ENCODE measurements around the gene NIT1.

Gene NIT1

DNA sequence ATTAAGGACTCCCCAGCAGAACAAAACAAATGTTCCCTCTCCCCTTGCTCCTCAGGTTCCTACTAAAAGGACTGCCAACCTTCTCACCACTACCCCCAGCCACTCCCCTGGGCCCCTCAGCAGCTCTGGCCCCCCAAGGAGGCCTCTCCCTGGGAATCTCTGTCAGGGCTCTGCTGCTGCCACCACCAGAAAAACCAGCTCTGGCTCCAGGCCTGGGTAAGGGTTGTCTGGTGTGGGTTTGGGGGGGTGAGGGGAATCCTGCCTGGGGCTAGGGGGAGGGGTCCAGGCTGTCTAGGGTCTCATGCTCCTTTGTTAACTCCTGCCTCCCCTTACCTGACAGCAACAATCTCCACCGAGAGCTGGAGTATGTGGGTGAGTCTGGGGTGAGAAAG, 33.3 kb upstream of the NIT1 start:
- no peak for DNase-seq (ENCODE audit: low read depth)

DNA sequence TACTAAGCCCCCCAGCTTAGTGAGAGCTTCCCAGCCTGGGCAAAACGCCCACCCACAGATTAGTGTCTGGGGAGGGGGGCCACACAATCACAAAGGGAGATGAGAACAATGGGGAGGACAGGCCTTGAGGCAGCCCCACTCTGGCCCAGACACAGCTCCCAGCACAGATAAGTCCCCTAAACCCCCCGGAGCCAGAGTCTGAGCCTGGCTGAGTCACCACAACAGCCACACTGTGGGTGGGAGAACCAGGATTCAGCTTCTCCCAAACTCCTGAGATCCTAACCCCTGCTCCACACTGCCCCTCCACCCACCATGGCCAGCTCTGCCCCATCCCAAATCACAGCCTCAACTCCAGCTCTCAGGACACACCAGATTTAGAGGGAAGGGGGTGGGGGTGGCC, 32.7 kb upstream of the NIT1 start:
- DNase-seq (ENCODE audit: low read depth), result no peak

GRCh38 chr1:161086457-161086856, 31.4 kb upstream of the NIT1 start:
- no peak for DNase-seq (ENCODE audit: low read depth)

DNA sequence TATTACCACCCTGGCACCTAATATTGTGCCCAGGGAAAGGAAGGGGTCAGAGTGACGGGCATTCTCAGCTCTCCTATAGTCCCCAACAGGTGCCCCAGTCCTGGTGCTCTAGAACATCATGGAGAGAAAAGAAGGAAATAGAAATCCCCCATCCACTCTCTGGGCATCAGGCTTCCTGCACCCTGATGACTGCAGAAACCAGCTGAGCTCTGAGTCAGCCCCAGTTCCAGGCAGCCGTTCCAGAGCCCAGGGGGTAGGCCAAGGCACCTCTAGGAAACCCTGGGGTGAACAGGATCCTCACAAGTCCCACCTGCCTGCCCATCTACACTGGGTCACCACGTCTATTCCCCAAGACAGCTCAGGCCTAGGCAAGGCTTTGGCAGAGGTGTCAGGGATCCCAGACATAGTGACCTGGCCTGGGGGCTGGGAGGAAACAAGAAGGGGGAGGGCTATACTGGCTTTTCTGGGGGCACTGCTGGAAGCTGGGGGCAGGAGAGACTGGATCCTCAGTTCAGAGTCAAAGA, 29.3 kb upstream of the NIT1 start:
- DNase-seq (ENCODE audit: low read depth), result no peak

DNA sequence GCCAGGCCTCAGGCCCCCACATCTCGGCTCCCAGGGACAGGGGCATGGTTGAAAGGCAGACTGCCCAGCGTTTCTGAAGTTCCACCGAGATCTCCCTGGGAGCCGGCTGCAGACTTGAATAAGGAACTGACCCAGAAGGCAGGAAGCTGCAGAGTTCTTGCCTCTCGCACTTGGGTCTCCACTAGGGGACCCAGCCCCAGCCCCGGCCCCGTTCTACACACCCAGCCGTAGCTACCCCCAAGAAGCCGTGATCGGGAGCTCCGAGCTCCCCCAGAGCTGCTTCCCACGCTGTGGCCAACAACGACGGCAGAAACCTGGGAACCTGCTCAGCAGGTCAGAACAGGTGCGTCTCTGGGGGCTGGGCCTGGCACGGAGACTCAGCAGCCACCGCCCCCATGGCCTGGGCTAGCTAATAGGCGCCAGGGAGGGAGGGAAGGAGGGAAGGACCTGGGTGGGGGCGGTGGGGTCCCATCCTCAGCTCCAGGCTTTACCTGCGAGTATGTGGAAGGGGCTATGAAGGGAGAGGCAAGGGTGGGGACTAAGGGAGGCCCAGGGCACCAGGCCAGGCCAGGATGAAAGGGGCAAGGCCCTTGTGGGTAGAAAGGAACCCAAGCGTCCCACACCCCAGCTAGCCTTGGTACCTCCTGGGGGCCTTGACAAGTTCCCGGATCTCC, 28.5 kb upstream of the NIT1 start, which contains the start of gene NECTIN4:
Gene NECTIN4 (minus strand): TSS at position 308 of the 674 bp plus-strand sequence. CDS start 262 bp downstream, at position 46.
- no peak for DNase-seq (ENCODE audit: low read depth)

- no peak for DNase-seq (ENCODE audit: low read depth)
Measured at GRCh38 chr1:161089938-161090337, 28.0 kb upstream of the NIT1 start.

DNA sequence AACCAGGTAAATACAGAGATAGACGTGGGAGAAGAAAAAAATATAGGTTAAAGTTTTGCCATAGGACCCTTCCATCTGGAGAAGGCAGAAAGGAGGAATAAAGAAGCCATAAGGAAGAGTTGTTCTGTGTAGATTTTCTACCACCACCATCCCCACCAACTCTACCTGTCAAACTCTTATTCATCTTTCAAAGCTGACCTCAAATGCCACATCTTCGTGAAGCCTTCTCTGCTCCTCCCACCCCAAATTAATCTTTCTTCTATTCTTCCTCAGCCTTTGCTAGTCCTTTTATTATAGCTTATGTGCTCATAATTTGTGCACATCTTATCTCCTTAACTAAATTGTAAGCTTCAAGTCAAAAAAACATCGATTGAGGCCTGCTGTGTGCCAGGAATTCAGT, 27.3 kb upstream of the NIT1 start:
- DNase-seq (ENCODE audit: low read depth), result no peak

- no peak for DNase-seq (ENCODE audit: low read depth)
Measured at GRCh38 chr1:161091093-161091492, 26.8 kb upstream of the NIT1 start.

DNA sequence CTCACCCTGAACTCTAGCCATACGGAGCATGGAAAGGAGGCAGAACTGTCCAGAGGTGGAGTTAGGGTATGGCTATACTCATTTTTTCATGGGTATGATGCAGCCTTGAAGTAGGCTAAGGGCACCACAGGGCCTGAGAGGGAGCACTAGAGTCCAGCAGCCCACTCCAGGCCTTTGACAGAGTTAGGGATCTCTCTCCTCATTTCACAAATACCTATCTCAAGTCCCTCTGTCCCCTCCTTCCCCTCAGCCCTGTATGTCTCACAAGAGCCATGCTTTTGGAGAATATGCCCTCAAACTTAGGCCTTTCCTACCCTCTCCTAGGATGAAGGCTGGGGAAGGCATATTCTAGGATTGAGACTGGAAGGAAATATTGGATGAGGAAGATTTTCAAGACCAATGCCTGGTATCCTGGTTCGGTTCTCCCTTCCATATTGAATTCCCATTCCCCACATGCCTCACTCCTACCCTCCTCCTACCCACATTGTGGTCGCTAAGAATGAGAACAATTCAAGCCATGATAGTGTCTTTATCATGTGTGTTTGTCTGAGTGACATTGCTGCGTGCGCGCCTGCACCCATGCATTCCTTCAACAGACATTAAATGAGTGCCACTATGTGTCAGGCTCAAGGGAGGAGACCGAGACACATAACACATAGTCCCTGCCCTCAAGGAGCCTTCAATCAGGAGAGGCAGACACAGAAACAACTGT, 26.0 kb upstream of the NIT1 start:
- DNase-seq (ENCODE audit: low read depth), result no peak

DNA sequence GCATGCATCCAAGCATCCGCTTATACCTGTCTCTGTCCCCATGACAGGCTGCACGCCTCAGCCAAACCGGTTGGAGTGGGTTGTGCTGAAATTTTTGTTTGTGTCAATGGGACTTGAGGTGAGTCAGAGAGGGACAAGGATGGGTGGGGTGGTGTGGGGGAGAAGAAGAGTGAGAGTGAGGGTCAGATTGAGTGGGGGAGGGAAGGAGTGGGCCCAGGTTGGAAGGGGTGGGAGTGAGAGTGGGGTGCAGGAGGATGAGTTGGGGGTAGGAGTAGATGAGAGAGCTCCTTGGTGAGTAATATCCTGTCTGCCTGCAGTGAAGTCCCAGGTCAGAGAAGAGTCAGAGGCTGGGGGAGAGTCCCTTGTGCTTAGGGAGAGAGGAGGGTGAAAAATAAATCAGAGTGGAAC, 25.3 kb upstream of the NIT1 start:
- no peak for DNase-seq (ENCODE audit: low read depth)

DNA sequence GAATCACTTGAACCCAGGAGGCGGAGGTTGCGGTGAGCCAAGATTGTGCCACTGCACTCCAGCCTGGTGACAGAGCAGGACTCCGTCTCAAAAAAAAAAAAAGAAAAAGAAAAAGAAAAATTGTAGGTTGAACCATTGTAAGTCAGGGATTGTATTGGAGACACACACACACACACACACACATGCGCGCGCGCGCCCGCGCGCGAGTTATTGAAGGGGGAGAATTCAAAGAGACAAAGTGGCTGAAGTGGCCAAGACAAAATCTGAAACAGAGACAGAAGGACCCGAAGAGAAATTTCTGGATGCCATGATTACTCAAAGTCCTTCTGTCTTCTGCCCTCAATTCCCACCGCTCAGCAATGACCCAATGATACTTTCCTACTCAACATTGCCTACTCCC, 23.4 kb upstream of the NIT1 start:
- no peak for DNase-seq (ENCODE audit: low read depth)

DNA sequence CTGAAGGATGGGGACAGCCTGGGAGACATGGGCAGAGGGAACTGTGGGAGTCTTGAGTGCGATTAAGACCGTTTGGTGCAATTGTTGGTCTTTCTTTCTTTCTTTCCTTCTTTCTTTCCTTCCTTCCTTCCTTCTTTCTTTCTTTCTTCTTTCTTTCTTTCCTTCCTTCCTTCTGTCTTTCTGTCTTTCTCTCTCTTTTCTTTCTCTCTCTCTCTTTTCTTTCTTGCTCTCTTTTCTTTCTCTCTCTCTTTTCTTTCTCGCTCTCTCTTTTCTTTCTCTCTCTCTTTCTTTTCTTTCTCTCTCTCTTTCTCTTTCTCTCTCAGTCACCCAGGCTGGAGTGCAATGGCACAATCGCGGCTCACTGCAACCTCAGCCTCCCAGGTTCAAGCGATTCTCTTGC, 22.7 kb upstream of the NIT1 start:
- no peak for DNase-seq (ENCODE audit: low read depth)

- no peak for DNase-seq (ENCODE audit: low read depth)
Measured at GRCh38 chr1:161096015-161096414, 21.9 kb upstream of the NIT1 start.

GRCh38 chr1:161096530-161096929, 21.4 kb upstream of the NIT1 start:
- no peak for DNase-seq (ENCODE audit: low read depth)

GRCh38 chr1:161098210-161099068, 19.5 kb upstream of the NIT1 start, which contains the start of gene KLHDC9:
KLHDC9 (plus strand) TSS chr1:161098361; CDS start chr1:161098536, 175 bp downstream.
- DNase-seq (ENCODE audit: low read depth), result peak; percentile 60

- DNase-seq (ENCODE audit: low read depth), result no peak
Measured at GRCh38 chr1:161099090-161099802, 18.7 kb upstream of the NIT1 start.

- no peak for DNase-seq (ENCODE audit: low read depth)
Measured at GRCh38 chr1:161100556-161100955, 17.3 kb upstream of the NIT1 start.

GRCh38 chr1:161106431-161106830, 11.5 kb upstream of the NIT1 start:
- DNase-seq (ENCODE audit: low read depth), result no peak

GRCh38 chr1:161111117-161111516, 6.8 kb upstream of the NIT1 start:
- no peak for DNase-seq (ENCODE audit: low read depth)

DNA sequence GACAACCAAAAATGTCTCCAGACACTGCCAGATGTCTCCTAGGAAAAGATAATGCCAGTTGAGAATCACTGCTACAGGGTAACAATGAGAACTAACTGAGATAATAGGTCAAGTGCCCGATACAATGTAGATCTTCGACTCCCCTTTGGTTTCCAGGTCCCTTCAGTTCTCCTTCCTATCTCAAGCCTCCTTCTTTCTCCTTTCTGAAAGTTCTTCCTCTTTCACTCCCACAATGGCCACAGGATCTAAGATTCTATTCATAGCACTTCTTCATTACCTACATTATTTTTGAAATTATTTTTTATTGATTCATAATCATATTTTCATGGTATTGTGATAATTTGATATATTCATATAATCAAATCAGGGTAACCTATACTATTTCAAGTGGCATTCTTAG, 6.4 kb upstream of the NIT1 start:
- DNase-seq (ENCODE audit: low read depth), result no peak

GRCh38 chr1:161113915-161114314, 4.0 kb upstream of the NIT1 start:
- DNase-seq (ENCODE audit: low read depth), result no peak

DNA sequence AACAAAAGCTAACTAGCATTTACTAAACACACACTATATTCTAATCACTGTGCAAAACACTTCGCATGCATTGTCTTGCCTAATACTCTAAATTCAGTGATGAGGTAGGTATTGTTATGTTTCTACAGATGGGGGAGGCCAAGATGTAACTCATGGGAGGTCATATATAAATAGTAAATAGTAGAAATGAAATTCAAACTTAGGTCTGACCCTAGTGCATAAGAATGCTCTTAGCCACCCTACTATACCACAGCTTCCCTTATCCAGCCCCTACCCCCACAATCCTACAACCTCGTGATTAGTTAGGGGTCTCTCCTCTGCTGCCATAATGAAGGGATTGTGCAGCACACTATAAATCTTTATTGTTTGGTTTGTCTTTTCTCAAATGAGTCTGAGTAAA, 3.3 kb upstream of the NIT1 start:
- no peak for DNase-seq (ENCODE audit: low read depth)
